Measurements from ENCODE around the gene LAMTOR3.
"Not testable (repeated sequence)": the region's sequence is repeated elsewhere in the genome, so short reads cannot be mapped to it uniquely, and the experiment has no call there.

The LAMTOR3 gene

GRCh38 chr4:99835942-99836341 lies 58.3 kb downstream of the LAMTOR3 start:
- Mint-ChIP-seq H3K4me1 (no peaks in the 10 kb centered on the region), H3K4me3 (no peak overlapping the region), H3K36me3 (ENCODE audit: low read depth) (no peaks in the 10 kb centered on the region), H3K9me3 (no peaks in the 10 kb centered on the region), H3K27me3 (ENCODE audit: low read depth, poor library complexity) (peaks cover 18% of the 10 kb centered on the region), H3K27ac (no peak overlapping the region)
- DNase-seq: no peak
- TF ChIP-seq, protein P1, sequence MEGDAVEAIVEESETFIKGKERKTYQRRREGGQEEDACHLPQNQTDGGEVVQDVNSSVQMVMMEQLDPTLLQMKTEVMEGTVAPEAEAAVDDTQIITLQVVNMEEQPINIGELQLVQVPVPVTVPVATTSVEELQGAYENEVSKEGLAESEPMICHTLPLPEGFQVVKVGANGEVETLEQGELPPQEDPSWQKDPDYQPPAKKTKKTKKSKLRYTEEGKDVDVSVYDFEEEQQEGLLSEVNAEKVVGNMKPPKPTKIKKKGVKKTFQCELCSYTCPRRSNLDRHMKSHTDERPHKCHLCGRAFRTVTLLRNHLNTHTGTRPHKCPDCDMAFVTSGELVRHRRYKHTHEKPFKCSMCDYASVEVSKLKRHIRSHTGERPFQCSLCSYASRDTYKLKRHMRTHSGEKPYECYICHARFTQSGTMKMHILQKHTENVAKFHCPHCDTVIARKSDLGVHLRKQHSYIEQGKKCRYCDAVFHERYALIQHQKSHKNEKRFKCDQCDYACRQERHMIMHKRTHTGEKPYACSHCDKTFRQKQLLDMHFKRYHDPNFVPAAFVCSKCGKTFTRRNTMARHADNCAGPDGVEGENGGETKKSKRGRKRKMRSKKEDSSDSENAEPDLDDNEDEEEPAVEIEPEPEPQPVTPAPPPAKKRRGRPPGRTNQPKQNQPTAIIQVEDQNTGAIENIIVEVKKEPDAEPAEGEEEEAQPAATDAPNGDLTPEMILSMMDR (IDR thresholded peaks at IDR 0.05): no peak

DNA sequence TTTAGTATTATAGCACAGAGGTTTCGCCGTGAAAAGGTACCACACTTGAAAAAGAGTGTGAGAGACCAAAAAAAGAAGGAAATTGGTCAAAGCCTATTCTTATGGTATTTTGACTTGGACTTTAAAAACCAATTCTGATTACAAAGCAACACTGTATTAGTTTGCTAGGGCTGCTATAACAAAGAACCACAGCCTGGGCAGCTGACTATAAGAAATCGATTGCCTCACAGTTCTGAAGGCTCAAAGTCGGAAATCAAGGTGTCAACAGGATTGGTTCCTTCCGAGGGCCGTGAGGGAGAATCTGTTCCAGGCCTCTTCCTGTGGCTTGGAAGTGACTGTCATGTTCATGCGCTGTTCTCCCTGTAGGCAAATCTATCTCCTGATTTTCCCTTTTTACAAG lies 59.7 kb downstream of the LAMTOR3 start:
- TF ChIP-seq, protein P1 (IDR thresholded peaks at IDR 0.05): no peak
- H3K36me3 Mint-ChIP-seq (ENCODE audit: low read depth): no peaks in the 10 kb centered on the region
- no peak overlapping the region for H3K4me3 Mint-ChIP-seq
- H3K9me3 Mint-ChIP-seq: no peaks in the 10 kb centered on the region
- H3K27me3 Mint-ChIP-seq (ENCODE audit: low read depth, poor library complexity): peaks cover 16% of the 10 kb centered on the region
- no peaks in the 10 kb centered on the region for H3K4me1 Mint-ChIP-seq
- no peak for DNase-seq
- no peak overlapping the region for H3K27ac Mint-ChIP-seq

DNA sequence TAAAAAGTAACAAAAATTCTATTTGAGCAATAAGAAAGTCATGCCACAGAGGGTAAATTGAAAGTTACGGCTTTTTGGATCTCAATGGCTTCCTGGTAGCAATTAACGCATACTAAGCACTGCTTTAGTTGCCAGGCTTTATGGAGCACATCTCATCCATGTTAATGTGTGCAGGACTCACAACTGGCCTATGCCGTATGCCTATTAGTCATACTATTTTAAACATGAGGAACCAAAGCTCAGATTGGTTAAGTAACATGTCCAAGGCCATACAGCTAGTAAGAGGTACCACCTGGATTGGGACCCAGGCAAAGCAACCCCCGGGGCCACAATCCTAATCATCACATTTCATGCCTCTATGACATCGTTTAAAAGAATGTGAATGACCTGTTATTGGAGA lies 60.5 kb downstream of the LAMTOR3 start:
- Mint-ChIP-seq H3K9me3 (no peaks in the 10 kb centered on the region), H3K36me3 (ENCODE audit: low read depth) (no peaks in the 10 kb centered on the region), H3K4me1 (no peaks in the 10 kb centered on the region), H3K4me3 (no peak overlapping the region), H3K27me3 (ENCODE audit: low read depth, poor library complexity) (peaks cover 13% of the 10 kb centered on the region), H3K27ac (no peak overlapping the region)
- DNase-seq: no peak
- TF ChIP-seq, protein P1 (IDR thresholded peaks at IDR 0.05): no peak

GRCh38 chr4:99832758-99833157 lies 61.5 kb downstream of the LAMTOR3 start:
- DNase-seq: no peak
- H3K9me3 Mint-ChIP-seq: no peaks in the 10 kb centered on the region
- H3K4me1 Mint-ChIP-seq: no peaks in the 10 kb centered on the region
- H3K27ac Mint-ChIP-seq: no peak overlapping the region
- no peaks in the 10 kb centered on the region for H3K36me3 Mint-ChIP-seq (ENCODE audit: low read depth)
- TF ChIP-seq, protein P1 (IDR thresholded peaks at IDR 0.05): no peak
- no peak overlapping the region for H3K4me3 Mint-ChIP-seq
- H3K27me3 Mint-ChIP-seq (ENCODE audit: low read depth, poor library complexity): peaks cover 13% of the 10 kb centered on the region

GRCh38 chr4:99832321-99832720 lies 61.9 kb downstream of the LAMTOR3 start:
- Mint-ChIP-seq H3K4me1 (no peaks in the 10 kb centered on the region), H3K9me3 (no peaks in the 10 kb centered on the region), H3K27me3 (ENCODE audit: low read depth, poor library complexity) (peaks cover 15% of the 10 kb centered on the region), H3K27ac (no peak overlapping the region), H3K4me3 (no peak overlapping the region), H3K36me3 (ENCODE audit: low read depth) (no peaks in the 10 kb centered on the region)
- TF ChIP-seq, protein P1 (IDR thresholded peaks at IDR 0.05): no peak
- no peak for DNase-seq

DNA sequence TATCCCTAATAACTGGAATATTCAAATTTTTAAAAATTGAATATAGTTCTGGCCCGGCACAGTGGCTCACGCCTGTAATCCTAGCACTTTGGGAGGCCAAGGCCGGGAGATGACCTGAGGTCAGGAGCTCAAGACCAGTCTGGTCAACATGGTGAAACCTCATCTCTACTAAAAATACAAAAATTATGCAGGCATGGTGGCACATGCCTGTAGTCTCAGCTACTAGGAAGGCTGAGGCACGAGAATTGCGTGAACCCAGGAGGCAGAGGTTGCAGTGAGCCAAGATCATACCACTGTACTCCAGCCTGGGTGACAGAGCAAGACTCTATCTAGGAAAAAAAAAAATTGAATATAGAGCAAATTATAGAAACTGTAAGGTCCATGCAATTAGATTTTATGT lies 64.2 kb downstream of the LAMTOR3 start:
- H3K36me3 Mint-ChIP-seq (ENCODE audit: low read depth); H3K4me3 Mint-ChIP-seq; H3K27ac Mint-ChIP-seq; DNase-seq; H3K9me3 Mint-ChIP-seq; H3K4me1 Mint-ChIP-seq: not testable (repeated sequence)
- H3K27me3 Mint-ChIP-seq (ENCODE audit: low read depth, poor library complexity): peaks cover 12% of the 10 kb centered on the region

Measured in nephron progenitor cell (in vitro differentiated cells).